NT2/D1 (cell line): ENCODE data around the gene MSH6.

Source experiments
- SUZ12 ChIP-seq: IDR thresholded peaks from 2 replicates; pipeline ENCODE4 v1.6.1; 2011; ENCODE audit not compliant: insufficient read length, insufficient read depth; ENCODE audit errors: extremely low read depth
- YY1 ChIP-seq: IDR thresholded peaks from 2 replicates; pipeline ENCODE4 v1.6.1; 2011; ENCODE audit not compliant: insufficient read length, insufficient read depth

GRCh38 chr2:47838686-47839085 lies 55.7 kb downstream of the MSH6 start:
- TF ChIP-seq SUZ12 (no peak), YY1 (no peak)
